Measurements from ENCODE around the gene MEIS3. TPM values are rescaled to one million over a fixed set of nuclear protein-coding genes. Genes with fewer than 3 reads are reported as not detected.

Gene MEIS3
- total RNA-seq, 1 experiment from 2014 or later: 35.8 TPM

DNA sequence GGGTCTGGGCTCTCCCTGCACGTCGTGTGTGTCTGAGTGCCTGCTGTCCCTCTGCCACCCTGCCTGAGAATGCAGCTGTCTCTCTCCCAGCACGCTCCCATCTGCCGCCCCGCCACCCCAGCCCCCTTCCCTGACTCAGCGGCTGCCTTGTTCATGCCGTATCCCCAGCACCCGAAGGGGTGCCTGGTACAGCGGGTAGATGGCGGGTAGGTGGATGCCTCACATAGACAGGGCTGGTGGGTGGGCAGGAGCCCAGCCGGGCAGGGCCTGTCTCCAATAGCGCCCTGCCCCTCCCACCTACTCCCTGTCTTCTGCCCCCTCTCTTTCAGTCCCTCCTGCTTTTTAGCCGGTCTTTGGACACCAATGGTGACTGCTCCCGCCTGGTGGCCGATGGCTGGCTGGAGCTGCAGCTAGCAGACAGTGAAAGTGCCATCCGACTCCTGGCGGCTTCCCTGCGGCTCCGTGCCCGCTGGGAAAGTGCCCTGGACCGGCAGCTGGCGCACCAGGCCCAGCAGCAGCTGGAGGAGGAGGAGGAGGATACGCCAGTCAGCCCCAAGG, 39.9 kb downstream of the MEIS3 start:
- Histone ChIP-seq H3K36me3 (ENCODE audit: control insufficient read depth in 1 of 2, insufficient read depth in 2 of 2, low read length in 2 of 2) (peaks cover 19 to 38% of the 10 kb centered on the region in 2 experiments; a peak in 3 of 4 replicates), H3K9me3 (ENCODE audit: control insufficient read depth in 1 of 2, insufficient read depth in 1 of 2, low read depth in 1 of 2, low read length in 2 of 2) (no peaks in the 10 kb centered on the region), H3K4me1 (ENCODE audit: control insufficient read depth in 1 of 2, insufficient read depth in 2 of 2, low read length in 2 of 2) (0 out of 4 replicates have a peak, but pooled peaks cover 0 to 4% of the 10 kb centered on the region in 2 experiments), H3K79me2 (ENCODE audit: insufficient read depth, low read length) (no peaks in the 10 kb centered on the region), H4K20me1 (ENCODE audit: insufficient read depth) (no peaks in the 10 kb centered on the region), H3K4me3 (replicated peaks in 1 of 2; ENCODE audit: low read depth in 1 of 2, low read length in 2 of 2) (no peak overlapping the region), H3K27me3 (ENCODE audit: insufficient read depth, low read length) (no peaks in the 10 kb centered on the region), H3K27ac (ENCODE audit: low read depth, low read length) (no peak overlapping the region), H2AFZ (ENCODE audit: low read depth, low read length, poor library complexity, severe bottlenecking) (no peak overlapping the region), H3K9ac (ENCODE audit: low read length) (no peak overlapping the region), H3K9me2 (ENCODE audit: insufficient read depth) (no peaks in the 10 kb centered on the region), H3K4me2 (ENCODE audit: low read length) (no peak overlapping the region)
- ATAC-seq (no peak), DNase-seq (ENCODE audit: low read depth, low spot score) (no peak)
- TF ChIP-seq JUND (IDR thresholded peaks at IDR 0.05): no peak
- no peak for TF ChIP-seq POLR2A (IDR thresholded peaks at IDR 0.05; ENCODE audit: borderline replicate concordance, extremely low read depth, insufficient read depth, insufficient read length)
- TF ChIP-seq, protein P1, sequence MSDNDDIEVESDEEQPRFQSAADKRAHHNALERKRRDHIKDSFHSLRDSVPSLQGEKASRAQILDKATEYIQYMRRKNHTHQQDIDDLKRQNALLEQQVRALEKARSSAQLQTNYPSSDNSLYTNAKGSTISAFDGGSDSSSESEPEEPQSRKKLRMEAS (IDR thresholded peaks at IDR 0.05): no peak
- ChIA-PET POLR2A (no interaction called here), CTCF (no interaction called here), RAD21 (ENCODE audit: low non-redundant PET in 1 of 2, low total read pairs in 2 of 2, uncharacterized antibody in 2 of 2, unreplicated experiment in 2 of 2) (no interaction called here)
- intact Hi-C loops (cut with micrococcal nuclease): no loop called here
- no TSS peak for BruUV-seq (replicated peaks)

DNA sequence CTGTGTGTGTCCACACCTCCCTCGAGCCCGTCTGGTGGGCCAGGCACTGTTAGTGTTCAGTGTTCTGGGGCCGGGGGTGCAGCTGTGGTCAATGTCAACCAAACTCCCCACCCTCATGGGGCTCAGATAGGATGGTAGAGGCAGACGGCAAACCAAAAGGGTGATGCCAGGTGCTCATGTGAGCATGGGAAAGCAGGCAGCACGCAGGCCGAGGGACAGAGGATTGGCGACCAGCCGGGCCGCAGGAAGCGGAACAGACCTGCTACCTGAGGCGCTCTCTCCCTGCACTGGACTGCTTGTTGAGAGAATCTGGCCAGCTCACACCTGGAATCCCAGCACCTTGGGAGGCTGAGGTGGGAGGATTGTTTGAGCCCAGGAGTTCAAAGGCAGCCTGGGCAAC, 41.1 kb downstream of the MEIS3 start:
- ATAC-seq: no peak
- no peak overlapping the region for H3K4me2 ChIP-seq (ENCODE audit: low read length)
- no peak for TF ChIP-seq ELF1 (IDR thresholded peaks at IDR 0.05; ENCODE audit: borderline replicate concordance, low read depth)
- TF ChIP-seq ZNF274 (IDR thresholded peaks at IDR 0.05; ENCODE audit: low read depth, low read length): no peak
- TF ChIP-seq, protein P2, sequence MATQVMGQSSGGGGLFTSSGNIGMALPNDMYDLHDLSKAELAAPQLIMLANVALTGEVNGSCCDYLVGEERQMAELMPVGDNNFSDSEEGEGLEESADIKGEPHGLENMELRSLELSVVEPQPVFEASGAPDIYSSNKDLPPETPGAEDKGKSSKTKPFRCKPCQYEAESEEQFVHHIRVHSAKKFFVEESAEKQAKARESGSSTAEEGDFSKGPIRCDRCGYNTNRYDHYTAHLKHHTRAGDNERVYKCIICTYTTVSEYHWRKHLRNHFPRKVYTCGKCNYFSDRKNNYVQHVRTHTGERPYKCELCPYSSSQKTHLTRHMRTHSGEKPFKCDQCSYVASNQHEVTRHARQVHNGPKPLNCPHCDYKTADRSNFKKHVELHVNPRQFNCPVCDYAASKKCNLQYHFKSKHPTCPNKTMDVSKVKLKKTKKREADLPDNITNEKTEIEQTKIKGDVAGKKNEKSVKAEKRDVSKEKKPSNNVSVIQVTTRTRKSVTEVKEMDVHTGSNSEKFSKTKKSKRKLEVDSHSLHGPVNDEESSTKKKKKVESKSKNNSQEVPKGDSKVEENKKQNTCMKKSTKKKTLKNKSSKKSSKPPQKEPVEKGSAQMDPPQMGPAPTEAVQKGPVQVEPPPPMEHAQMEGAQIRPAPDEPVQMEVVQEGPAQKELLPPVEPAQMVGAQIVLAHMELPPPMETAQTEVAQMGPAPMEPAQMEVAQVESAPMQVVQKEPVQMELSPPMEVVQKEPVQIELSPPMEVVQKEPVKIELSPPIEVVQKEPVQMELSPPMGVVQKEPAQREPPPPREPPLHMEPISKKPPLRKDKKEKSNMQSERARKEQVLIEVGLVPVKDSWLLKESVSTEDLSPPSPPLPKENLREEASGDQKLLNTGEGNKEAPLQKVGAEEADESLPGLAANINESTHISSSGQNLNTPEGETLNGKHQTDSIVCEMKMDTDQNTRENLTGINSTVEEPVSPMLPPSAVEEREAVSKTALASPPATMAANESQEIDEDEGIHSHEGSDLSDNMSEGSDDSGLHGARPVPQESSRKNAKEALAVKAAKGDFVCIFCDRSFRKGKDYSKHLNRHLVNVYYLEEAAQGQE (IDR thresholded peaks at IDR 0.05; ENCODE audit: low read depth): no peak
- no peak for TF ChIP-seq SRF (IDR thresholded peaks at IDR 0.05; ENCODE audit: low read depth)
- no peak for TF ChIP-seq POLR2AphosphoS5 (IDR thresholded peaks at IDR 0.05; ENCODE audit: low read depth, low read length)
- TF ChIP-seq CBX3 (IDR thresholded peaks at IDR 0.05; ENCODE audit: low read depth): no peak
- TF ChIP-seq, protein P3, sequence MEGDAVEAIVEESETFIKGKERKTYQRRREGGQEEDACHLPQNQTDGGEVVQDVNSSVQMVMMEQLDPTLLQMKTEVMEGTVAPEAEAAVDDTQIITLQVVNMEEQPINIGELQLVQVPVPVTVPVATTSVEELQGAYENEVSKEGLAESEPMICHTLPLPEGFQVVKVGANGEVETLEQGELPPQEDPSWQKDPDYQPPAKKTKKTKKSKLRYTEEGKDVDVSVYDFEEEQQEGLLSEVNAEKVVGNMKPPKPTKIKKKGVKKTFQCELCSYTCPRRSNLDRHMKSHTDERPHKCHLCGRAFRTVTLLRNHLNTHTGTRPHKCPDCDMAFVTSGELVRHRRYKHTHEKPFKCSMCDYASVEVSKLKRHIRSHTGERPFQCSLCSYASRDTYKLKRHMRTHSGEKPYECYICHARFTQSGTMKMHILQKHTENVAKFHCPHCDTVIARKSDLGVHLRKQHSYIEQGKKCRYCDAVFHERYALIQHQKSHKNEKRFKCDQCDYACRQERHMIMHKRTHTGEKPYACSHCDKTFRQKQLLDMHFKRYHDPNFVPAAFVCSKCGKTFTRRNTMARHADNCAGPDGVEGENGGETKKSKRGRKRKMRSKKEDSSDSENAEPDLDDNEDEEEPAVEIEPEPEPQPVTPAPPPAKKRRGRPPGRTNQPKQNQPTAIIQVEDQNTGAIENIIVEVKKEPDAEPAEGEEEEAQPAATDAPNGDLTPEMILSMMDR (IDR thresholded peaks at IDR 0.05 in 2 of 3, conservative IDR thresholded peaks at IDR 0.05 in 1 of 3; ENCODE audit: borderline replicate concordance in 1 of 3, insufficient read depth in 1 of 3, low read depth in 2 of 3, low read length in 2 of 3): no peak
- no peak for TF ChIP-seq TCF7L2 (IDR thresholded peaks at IDR 0.05; ENCODE audit: borderline replicate concordance, extremely low read depth, insufficient read depth, insufficient read length)
- TF ChIP-seq FOSL1 (IDR thresholded peaks at IDR 0.05; ENCODE audit: low read depth): no peak
- TF ChIP-seq EZH2 (IDR thresholded peaks at IDR 0.05): no peak
- no peak for TF ChIP-seq RAD21 (IDR thresholded peaks at IDR 0.05; ENCODE audit: low read depth)
- TF ChIP-seq, protein P4, sequence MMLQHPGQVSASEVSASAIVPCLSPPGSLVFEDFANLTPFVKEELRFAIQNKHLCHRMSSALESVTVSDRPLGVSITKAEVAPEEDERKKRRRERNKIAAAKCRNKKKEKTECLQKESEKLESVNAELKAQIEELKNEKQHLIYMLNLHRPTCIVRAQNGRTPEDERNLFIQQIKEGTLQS (IDR thresholded peaks at IDR 0.05): no peak
- no peak overlapping the region for H3K9ac ChIP-seq (ENCODE audit: low read length)
- H4K20me1 ChIP-seq (ENCODE audit: insufficient read depth): no peaks in the 10 kb centered on the region
- ChIA-PET POLR2A (no interaction called here), RAD21 (ENCODE audit: low non-redundant PET in 1 of 2, low total read pairs in 2 of 2, uncharacterized antibody in 2 of 2, unreplicated experiment in 2 of 2) (no interaction called here), CTCF (no interaction called here)
- no peaks in the 10 kb centered on the region for H3K27me3 ChIP-seq (ENCODE audit: insufficient read depth, low read length)
- no peaks in the 10 kb centered on the region for H3K9me2 ChIP-seq (ENCODE audit: insufficient read depth)
- no peaks in the 10 kb centered on the region for H3K79me2 ChIP-seq (ENCODE audit: insufficient read depth, low read length)
- H3K9me3 ChIP-seq (ENCODE audit: control insufficient read depth in 1 of 2, insufficient read depth in 1 of 2, low read depth in 1 of 2, low read length in 2 of 2): no peaks in the 10 kb centered on the region
- H2AFZ ChIP-seq (ENCODE audit: low read depth, low read length, poor library complexity, severe bottlenecking): no peak overlapping the region
- H3K4me3 ChIP-seq (replicated peaks in 1 of 2; ENCODE audit: low read depth in 1 of 2, low read length in 2 of 2): no peak overlapping the region
- peaks cover 19 to 49% of the 10 kb centered on the region in 2 experiments; a peak in 3 of 4 replicates for H3K36me3 ChIP-seq (ENCODE audit: control insufficient read depth in 1 of 2, insufficient read depth in 2 of 2, low read length in 2 of 2)
- DNase-seq (ENCODE audit: low read depth, low spot score): no peak
- intact Hi-C loops (cut with micrococcal nuclease): no loop called here
- no peak overlapping the region for H3K27ac ChIP-seq (ENCODE audit: low read depth, low read length)
- H3K4me1 ChIP-seq (ENCODE audit: control insufficient read depth in 1 of 2, insufficient read depth in 2 of 2, low read length in 2 of 2): 0 out of 4 replicates have a peak, but pooled peaks cover 0 to under 1% of the 10 kb centered on the region in 2 experiments
- no TSS peak for BruUV-seq (replicated peaks)
